Body of pancreas (tissue), 4 donors: Measurements from ENCODE around the gene HPSE2. TPM values are rescaled to one million over a fixed set of nuclear protein-coding genes. Genes with fewer than 3 reads are reported as not detected.

ENCODE experiments used
- ATAC-seq: fragments of 150-250 bp; one replicate; pipeline ENCODE4 v1.9.1; 2016
- DNase-seq, 4 donors: peaks; one replicate each; pipeline ENCODE4 v3.0.0-alpha.2; 2019
- H3K27ac ChIP-seq, 4 donors: fragments of 200-600 bp; sonication (generic); 1 replicate in 3 of 4; 2 replicates in 1 of 4; pipeline versions ENCODE4 v1.5.1 to v1.6.1; 2016 to 2019; ENCODE audit warnings: mild to moderate bottlenecking in 1 of 4, mixed read lengths in 1 of 4, moderate library complexity in 1 of 4
- H3K27me3 ChIP-seq, 2 donors: fragments of 200-600 bp; sonication (generic); one replicate each; pipeline ENCODE4 v1.6.0; 2016; ENCODE audit warnings: mild to moderate bottlenecking in 1 of 2
- H3K36me3 ChIP-seq, 2 donors: fragments of 200-600 bp; sonication (generic); replicated peaks in 1 of 2; 2 replicates each; pipeline ENCODE4 v1.5.1; 2016; ENCODE audit warnings: low read depth in 2 of 2; ENCODE audit not compliant: insufficient read depth in 1 of 2
- H3K4me1 ChIP-seq: fragments of 200-600 bp; sonication (generic); one replicate; pipeline ENCODE4 v1.6.0; 2016
- H3K4me3 ChIP-seq, 2 donors: fragments of 200-600 bp; sonication (generic); 1 replicate in 1 of 2; 2 replicates in 1 of 2; pipeline ENCODE4 v1.5.1; 2016 to 2019
- H3K9me3 ChIP-seq, 3 donors: fragments of 200-600 bp; sonication (generic); 1 replicate in 2 of 3; 2 replicates in 1 of 3; pipeline ENCODE4 v1.5.1; 2016
- CTCF ChIP-seq, 7 experiments: fragments of 450-650 bp in 4 of 7; fragments of 200-600 bp in 3 of 7; sonication (generic) in 3 of 7; IDR thresholded peaks; one replicate each; pipeline ENCODE4 v1.5.1; 2016 to 2019; ENCODE audit warnings: antibody characterized with exemption in 7 of 7
- POLR2A ChIP-seq, 3 donors: fragments of 450-650 bp; IDR thresholded peaks; one replicate each; pipeline ENCODE4 v1.6.1; 2016; ENCODE audit warnings: antibody characterized with exemption in 3 of 3, mild to moderate bottlenecking in 2 of 3
- WGBS, 2 donors: methylation state at CpG; one replicate each; pipeline ENCODE4 v1.1.5; 2017; 5-methylcytosine and 5-hydroxymethylcytosine counted together
- intact Hi-C: fragments of 100-400 bp; cut with DNase I; formaldehyde crosslinking; loops from one replicate; pipeline ENCODE4 v1.15.1; 2023
- total RNA-seq, 2 donors: library from RNA; depleted of rRNA; stranded (reverse); fragments of >200 nt; gene quantifications; one replicate each; pipeline ENCODE4 v1.1.0, GENCODE V29; 2016

Gene HPSE2
- total RNA-seq, 2 donors from 2014 or later, result not detected

- H3K27ac ChIP-seq, result no peak overlapping the region
- WGBS, 2 donors, result 57 to 62% methylated on average over 3 of the region's 3 CpGs
- no peaks in the 10 kb centered on the region for H3K27me3 ChIP-seq
- no peaks in the 10 kb centered on the region for H3K9me3 ChIP-seq
- intact Hi-C loops, result no loop called here
- no peaks in the 10 kb centered on the region for H3K36me3 ChIP-seq
- no peak overlapping the region for H3K4me3 ChIP-seq
- DNase-seq (no peak), ATAC-seq (no peak)
- TF ChIP-seq POLR2A (IDR thresholded peaks at IDR 0.05) (no peak), CTCF (IDR thresholded peaks at IDR 0.05) (no peak)
- H3K4me1 ChIP-seq, result no peaks in the 10 kb centered on the region
Measured at GRCh38 chr10:98832196-98832595, 403.5 kb downstream of the HPSE2 start.

GRCh38 chr10:98831391-98831790 is 404.3 kb downstream of the HPSE2 start:
- intact Hi-C loops, result no loop called here
- Histone ChIP-seq H3K4me3 (no peak overlapping the region), H3K27me3 (no peaks in the 10 kb centered on the region), H3K36me3 (no peaks in the 10 kb centered on the region), H3K9me3 (no peaks in the 10 kb centered on the region), H3K4me1 (no peaks in the 10 kb centered on the region), H3K27ac (no peak overlapping the region)
- ATAC-seq, result no peak
- 65 to 82% methylated on average over 1 of the region's 1 CpG for WGBS, 2 donors
- no peak for DNase-seq
- TF ChIP-seq CTCF (IDR thresholded peaks at IDR 0.05) (no peak), POLR2A (IDR thresholded peaks at IDR 0.05) (no peak)

GRCh38 chr10:98825741-98826140 is 409.9 kb downstream of the HPSE2 start:
- Histone ChIP-seq H3K4me1 (no peaks in the 10 kb centered on the region), H3K27me3 (no peaks in the 10 kb centered on the region), H3K4me3 (no peak overlapping the region), H3K27ac (no peak overlapping the region), H3K36me3 (no peaks in the 10 kb centered on the region), H3K9me3 (no peaks in the 10 kb centered on the region)
- no peak for ATAC-seq
- intact Hi-C loops, result no loop called here
- no peak for TF ChIP-seq CTCF (IDR thresholded peaks at IDR 0.05)
- no peak for TF ChIP-seq POLR2A (IDR thresholded peaks at IDR 0.05)
- no peak for DNase-seq

GRCh38 chr10:98817396-98817795 is 418.3 kb downstream of the HPSE2 start:
- H3K4me1 ChIP-seq, result no peaks in the 10 kb centered on the region
- H3K4me3 ChIP-seq, result no peak overlapping the region
- no peak for DNase-seq
- no peaks in the 10 kb centered on the region for H3K36me3 ChIP-seq
- intact Hi-C loops, result no loop called here
- H3K9me3 ChIP-seq, result no peaks in the 10 kb centered on the region
- H3K27me3 ChIP-seq, result no peaks in the 10 kb centered on the region
- TF ChIP-seq POLR2A (IDR thresholded peaks at IDR 0.05) (no peak), CTCF (IDR thresholded peaks at IDR 0.05) (no peak)
- H3K27ac ChIP-seq, result no peak overlapping the region
- 76 to 81% methylated on average over 3 of the region's 3 CpGs for WGBS, 2 donors
- no peak for ATAC-seq

GRCh38 chr10:98815039-98815885 is 420.4 kb downstream of the HPSE2 start:
- Histone ChIP-seq H3K27ac (no peak overlapping the region), H3K27me3 (no peaks in the 10 kb centered on the region), H3K9me3 (no peaks in the 10 kb centered on the region), H3K36me3 (no peaks in the 10 kb centered on the region), H3K4me1 (no peaks in the 10 kb centered on the region), H3K4me3 (no peak overlapping the region)
- intact Hi-C loops, result no loop called here
- ATAC-seq, result no peak
- TF ChIP-seq POLR2A (IDR thresholded peaks at IDR 0.05) (no peak), CTCF (IDR thresholded peaks at IDR 0.05) (no peak)
- 35 to 53% methylated on average over 8 of the region's 8 CpGs for WGBS, 2 donors
- no peak for DNase-seq
